IMR-90 (cell line): Measurements from ENCODE around the gene PIH1D1. TPM values are rescaled to one million over a fixed set of nuclear protein-coding genes. Genes with fewer than 3 reads are reported as not detected.

Experiments used
- ATAC-seq: fragments of 200-7000 bp; cut with Tn5 transposase; 2 replicates; pipeline ENCODE4 v1.9.1; 2020; ENCODE audit warnings: low read depth, mild to moderate bottlenecking, moderate library complexity
- BruUV-seq: library from RNA; stranded (reverse); fragments of 400-500 nt; replicated peaks from 2 replicates; lab custom pipeline; 2021; lab: Mats Ljungman, UMichigan
- CTCF ChIA-PET: fragments of 300-600 bp; formaldehyde crosslinking; extraction: SDS; loops from one replicate; lab custom pipeline; 2021; ENCODE audit warnings: antibody characterized with exemption; lab: Yijun Ruan, JAX
- POLR2A ChIA-PET: fragments of 300-600 bp; sonication (Branson Sonifier 250); formaldehyde crosslinking; loops from one replicate; lab custom pipeline; 2022; ENCODE audit warnings: antibody characterized with exemption; ENCODE audit not compliant: unreplicated experiment; lab: Charles Lee
- DNase-seq: peaks from one replicate; pipeline ENCODE4 v3.0.0; 2013
- H2AFZ ChIP-seq: replicated peaks from 2 replicates; pipeline ENCODE3; 2013; ENCODE audit warnings: low read length, mild to moderate bottlenecking; ENCODE audit not compliant: poor library complexity
- H2AK5ac ChIP-seq: 2 replicates; pipeline ENCODE4 v1.6.1; 2013; ENCODE audit warnings: low read depth, low read length, inconsistent platforms
- H2AK9ac ChIP-seq: replicated peaks from 2 replicates; pipeline ENCODE3; 2013; ENCODE audit warnings: mild to moderate bottlenecking, low read depth, low read length, moderate library complexity; ENCODE audit not compliant: poor library complexity
- H2BK120ac ChIP-seq: 2 replicates; pipeline ENCODE4 v1.6.1; 2013; ENCODE audit warnings: low read depth, low read length, inconsistent platforms
- H2BK15ac ChIP-seq: 3 replicates; pipeline ENCODE4 v1.6.1; 2013; ENCODE audit warnings: low read depth, low read length, inconsistent platforms
- H2BK20ac ChIP-seq: 2 replicates; pipeline ENCODE4 v1.6.1; 2013; ENCODE audit warnings: low read depth, mild to moderate bottlenecking, inconsistent platforms, low read length, moderate library complexity
- H2BK5ac ChIP-seq: 2 replicates; pipeline ENCODE4 v1.6.1; 2013; ENCODE audit warnings: mild to moderate bottlenecking, low read depth, low read length, inconsistent platforms; ENCODE audit not compliant: poor library complexity, severe bottlenecking
- H3K14ac ChIP-seq: replicated peaks from 2 replicates; pipeline ENCODE4 v1.6.1; 2013; ENCODE audit warnings: low read depth, low read length, inconsistent platforms
- H3K18ac ChIP-seq: 2 replicates; pipeline ENCODE4 v1.6.1; 2013; ENCODE audit warnings: low read depth, low read length, control low read depth
- H3K23ac ChIP-seq: 2 replicates; pipeline ENCODE4 v1.6.1; 2013; ENCODE audit warnings: low read depth, low read length, inconsistent platforms
- H3K27ac ChIP-seq: 2 replicates; pipeline ENCODE4 v1.5.1; 2013; ENCODE audit warnings: mild to moderate bottlenecking, control low read depth, low read length; ENCODE audit not compliant: insufficient read depth
- H3K27me3 ChIP-seq: 2 replicates; pipeline ENCODE4 v1.6.1; 2013; ENCODE audit warnings: low read length; ENCODE audit not compliant: control insufficient read depth, insufficient read depth
- H3K36me3 ChIP-seq: 2 replicates; pipeline ENCODE4 v1.6.1; 2013; ENCODE audit warnings: low read length, mixed read lengths; ENCODE audit not compliant: control insufficient read depth, insufficient read depth
- H3K4ac ChIP-seq: 2 replicates; pipeline ENCODE4 v1.6.1; 2013; ENCODE audit warnings: low read depth, low read length, inconsistent platforms
- H3K4me1 ChIP-seq: 2 replicates; pipeline ENCODE4 v1.6.1; 2013; ENCODE audit warnings: low read length, mixed read lengths; ENCODE audit not compliant: control insufficient read depth, insufficient read depth
- H3K4me2 ChIP-seq: 2 replicates; pipeline ENCODE4 v1.6.1; 2013; ENCODE audit warnings: low read depth, mild to moderate bottlenecking, control low read depth, low read length, moderate library complexity
- H3K4me3 ChIP-seq: 2 replicates; pipeline ENCODE4 v1.5.1; 2013; ENCODE audit warnings: low read depth, mild to moderate bottlenecking, control low read depth, low read length, moderate library complexity; ENCODE audit not compliant: insufficient read depth
- H3K56ac ChIP-seq: 2 replicates; pipeline ENCODE4 v1.6.1; 2013; ENCODE audit warnings: low read length, inconsistent platforms; ENCODE audit not compliant: insufficient read depth; ENCODE audit errors: extremely low read depth
- H3K79me1 ChIP-seq, 2 experiments: 2 replicates each; pipeline ENCODE4 v1.6.1; 2013; ENCODE audit warnings: low read length in 2 of 2, inconsistent platforms in 1 of 2, low read depth in 1 of 2
- H3K9ac ChIP-seq: 2 replicates; pipeline ENCODE4 v1.6.1; 2013; ENCODE audit warnings: low read depth, low read length, control low read depth
- H3K9me1 ChIP-seq: 2 replicates; pipeline ENCODE4 v1.6.1; 2013; ENCODE audit warnings: low read length, inconsistent platforms; ENCODE audit not compliant: insufficient read depth
- H3K9me3 ChIP-seq: 2 replicates; pipeline ENCODE4 v1.6.1; 2013; ENCODE audit warnings: low read length; ENCODE audit not compliant: control insufficient read depth, insufficient read depth
- H4K20me1 ChIP-seq: 2 replicates; pipeline ENCODE4 v1.6.1; 2013; ENCODE audit warnings: low read length, inconsistent platforms; ENCODE audit not compliant: insufficient read depth
- H4K5ac ChIP-seq: 2 replicates; pipeline ENCODE4 v1.6.1; 2013; ENCODE audit warnings: mild to moderate bottlenecking, low read depth, low read length, control low read depth
- H4K8ac ChIP-seq, 2 experiments: 2 replicates each; pipeline ENCODE4 v1.6.1; 2013; ENCODE audit warnings: low read depth in 2 of 2, low read length in 2 of 2, control low read depth in 1 of 2, inconsistent platforms in 1 of 2
- H4K91ac ChIP-seq: 2 replicates; pipeline ENCODE4 v1.6.1; 2013; ENCODE audit warnings: low read depth, low read length, inconsistent platforms; ENCODE audit not compliant: insufficient read depth
- BHLHE40 ChIP-seq: fragments of 150-350 bp; IDR thresholded peaks from 2 replicates; pipeline ENCODE4 v1.6.1; 2016; ENCODE audit warnings: mild to moderate bottlenecking, low read depth, low read length
- CHD1 ChIP-seq: IDR thresholded peaks from 2 replicates; pipeline ENCODE4 v1.6.1; 2012; ENCODE audit warnings: low read depth, low read length, improper control_type of control experiment
- CTCF ChIP-seq: conservative IDR thresholded peaks from 2 replicates; pipeline ENCODE4 v1.5.1; 2012; ENCODE audit warnings: mild to moderate bottlenecking, low read depth, low read length, improper control_type of control experiment
- MAZ ChIP-seq: IDR thresholded peaks from 2 replicates; pipeline ENCODE4 v1.6.1; 2012; ENCODE audit warnings: low read depth, mild to moderate bottlenecking, low read length, improper control_type of control experiment, moderate library complexity, borderline replicate concordance
- MXI1 ChIP-seq: IDR thresholded peaks from 2 replicates; pipeline ENCODE4 v1.6.1; 2012; ENCODE audit warnings: low read depth, mild to moderate bottlenecking, low read length, moderate library complexity, borderline replicate concordance
- NFE2L2 ChIP-seq: fragments of 150-350 bp; IDR thresholded peaks from 2 replicates; pipeline ENCODE4 v1.6.1; 2016; ENCODE audit warnings: low read depth, mild to moderate bottlenecking, low read length
- RAD21 ChIP-seq: IDR thresholded peaks from 2 replicates; pipeline ENCODE4 v1.6.1; 2012; ENCODE audit warnings: low read length, improper control_type of control experiment
- RCOR1 ChIP-seq: IDR thresholded peaks from 2 replicates; pipeline ENCODE4 v1.6.1; 2012; ENCODE audit warnings: mild to moderate bottlenecking, low read length, improper control_type of control experiment; ENCODE audit not compliant: insufficient replicate concordance
- RFX5 ChIP-seq: IDR thresholded peaks from 2 replicates; pipeline ENCODE4 v1.8.0; 2012; ENCODE audit warnings: low read depth, mild to moderate bottlenecking, low read length, moderate library complexity
- SMC3 ChIP-seq: fragments of 150-350 bp; IDR thresholded peaks from 2 replicates; pipeline ENCODE4 v1.6.1; 2016; ENCODE audit warnings: low read depth, mild to moderate bottlenecking, antibody characterized with exemption, low read length, moderate library complexity
- USF2 ChIP-seq: fragments of 150-350 bp; IDR thresholded peaks from 2 replicates; pipeline ENCODE4 v1.6.1; 2017; ENCODE audit warnings: mild to moderate bottlenecking, antibody characterized with exemption, low read length, low read depth
- WGBS, 2 experiments: methylation state at CpG; one replicate each; pipeline versions ENCODE4 v1.1.5 to v1.1.7; 2013; ENCODE audit warnings: missing lambda C conversion rate in 2 of 2; ENCODE audit not compliant: insufficient read length in 1 of 2; ENCODE audit errors: extremely low coverage in 2 of 2; 5-methylcytosine and 5-hydroxymethylcytosine counted together
- dilution Hi-C: fragments of 300-500 bp; cut with HindIII; formaldehyde crosslinking; loops from one replicate; pipeline ENCODE4 v1.14.3; 2018; ENCODE audit warnings: low sequenced_read_pairs; ENCODE audit not compliant: unreplicated experiment
- in situ Hi-C: fragments of 300-500 bp; cut with MboI; formaldehyde crosslinking; loops from 3 replicates; pipeline ENCODE4 v1.14.3; 2019; ENCODE audit warnings: low sequenced_read_pairs, inconsistent platforms, mixed read lengths
- intact Hi-C: fragments of 100-400 bp; cut with micrococcal nuclease; formaldehyde crosslinking; loops from 2 replicates; pipeline ENCODE4 v1.10.0; 2022
- polyA plus RNA-seq, 3 experiments: library from polyadenylated mRNA; depleted of rRNA; stranded (reverse); fragments of >200 nt; gene quantifications; 2 replicates each; pipeline ENCODE4 v1.2.3, GENCODE V29; 2012; ENCODE audit warnings: low replicate concordance in 1 of 3
- total RNA-seq: library from RNA; depleted of rRNA; stranded (reverse); fragments of >200 nt; gene quantifications from 2 replicates; pipeline ENCODE4 v1.2.3, GENCODE V29; 2012

PIH1D1 gene
- total and polyA plus RNA-seq, 2 of the 4 experiments (the other 2 are of a cell fraction), result 77.9 to 122 TPM

GRCh38 chr19:49491030-49491803 is 39.6 kb upstream of the PIH1D1 start:
- Histone ChIP-seq H3K18ac (no peak overlapping the region), H3K4me1 (peaks cover 7% of the 10 kb centered on the region), H3K4me2 (no peak overlapping the region), H4K91ac (no peak overlapping the region), H2BK20ac (no peak overlapping the region), H4K8ac (no peak overlapping the region), H3K14ac (no peak overlapping the region), H2AK5ac (no peak overlapping the region), H3K4me3 (no peak overlapping the region), H2AK9ac (peak overlapping the region; percentile 69), H3K27me3 (no peaks in the 10 kb centered on the region), H3K79me1 (peaks cover 11 to 39% of the 10 kb centered on the region in 2 experiments), H3K9me1 (peaks cover 5% of the 10 kb centered on the region), H3K9me3 (no peaks in the 10 kb centered on the region), H3K27ac (no peak overlapping the region), H2BK120ac (no peak overlapping the region), H3K36me3 (peaks cover 47% of the 10 kb centered on the region), H3K4ac (no peak overlapping the region), H3K56ac (no peak overlapping the region), H2BK15ac (no peak overlapping the region), H4K20me1 (peaks cover 56% of the 10 kb centered on the region), H3K23ac (no peak overlapping the region; the same call in 1 of the 2 replicates), H4K5ac (no peak overlapping the region), H2BK5ac (no peak overlapping the region), H3K9ac (no peak overlapping the region), H2AFZ (no peak overlapping the region)
- BruUV-seq, result no TSS peak
- TF ChIP-seq MAZ, result no peak
- no peak for TF ChIP-seq USF2
- no peak for TF ChIP-seq MXI1
- TF ChIP-seq SMC3, result no peak
- TF ChIP-seq CTCF, result no peak
- TF ChIP-seq BHLHE40, result no peak
- no peak for TF ChIP-seq RCOR1
- TF ChIP-seq RFX5, result no peak
- no peak for TF ChIP-seq NFE2L2
- TF ChIP-seq RAD21, result no peak
- no peak for TF ChIP-seq CHD1
- no CpG with 5 or more reads among the region's 17 CpGs for WGBS, 2 experiments
- intact Hi-C loops, result no loop called here
- ATAC-seq (no peak), DNase-seq (no peak)
- CTCF ChIA-PET, result no interaction called here
- in situ Hi-C loops, result loop anchor here (10.0 kb wide), 1 partner anchor 174 kb away; the partner anchor contains the start of genes BCL2L12 and IRF3
- POLR2A ChIA-PET, result no interaction called here
- dilution Hi-C loops, result no loop called here
